ENCODE measurements around the gene GALNTL6. TPM values are rescaled to one million over a fixed set of nuclear protein-coding genes. Genes with fewer than 3 reads are reported as not detected.

GALNTL6 gene
- total and polyA plus RNA-seq, 8 donors: 0.13 to 0.41 (median 0.21) TPM; not detected in 4

DNA sequence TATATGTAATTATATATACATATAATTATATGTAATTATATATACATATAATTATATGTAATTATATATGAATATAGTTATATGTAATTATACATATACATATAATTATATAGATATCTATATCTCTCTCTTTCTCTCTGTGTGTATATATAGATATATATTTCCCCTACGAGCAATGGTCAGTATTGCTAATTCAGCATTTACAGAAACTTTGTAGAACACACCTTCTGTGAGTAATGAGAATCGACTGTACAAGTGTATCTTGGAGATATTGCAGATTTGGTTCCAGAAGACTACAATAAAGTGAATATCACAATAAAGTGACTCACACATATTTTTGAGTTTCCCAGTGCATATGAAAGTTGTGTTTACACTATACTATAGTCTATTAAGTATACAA is 33.7 kb downstream of the GALNTL6 start:
- Histone ChIP-seq H3K27me3 (no peaks in the 10 kb centered on the region), H3K27ac (no peak overlapping the region), H3K36me3 (no peaks in the 10 kb centered on the region), H3K4me1 (peaks cover 0 to under 1% (median 0%) of the 10 kb centered on the region in 3 donors), H3K4me3 (no peak overlapping the region), H3K9me3 (no peaks in the 10 kb centered on the region)
- ATAC-seq: no peak
- intact Hi-C loops (cut with DNase I): no loop called here
- DNase-seq: no peak
- no peak for FAIRE-seq
- 54 to 59% methylated on average over 2 of the region's 2 CpGs for WGBS, 2 donors
- TF ChIP-seq, protein P1, sequence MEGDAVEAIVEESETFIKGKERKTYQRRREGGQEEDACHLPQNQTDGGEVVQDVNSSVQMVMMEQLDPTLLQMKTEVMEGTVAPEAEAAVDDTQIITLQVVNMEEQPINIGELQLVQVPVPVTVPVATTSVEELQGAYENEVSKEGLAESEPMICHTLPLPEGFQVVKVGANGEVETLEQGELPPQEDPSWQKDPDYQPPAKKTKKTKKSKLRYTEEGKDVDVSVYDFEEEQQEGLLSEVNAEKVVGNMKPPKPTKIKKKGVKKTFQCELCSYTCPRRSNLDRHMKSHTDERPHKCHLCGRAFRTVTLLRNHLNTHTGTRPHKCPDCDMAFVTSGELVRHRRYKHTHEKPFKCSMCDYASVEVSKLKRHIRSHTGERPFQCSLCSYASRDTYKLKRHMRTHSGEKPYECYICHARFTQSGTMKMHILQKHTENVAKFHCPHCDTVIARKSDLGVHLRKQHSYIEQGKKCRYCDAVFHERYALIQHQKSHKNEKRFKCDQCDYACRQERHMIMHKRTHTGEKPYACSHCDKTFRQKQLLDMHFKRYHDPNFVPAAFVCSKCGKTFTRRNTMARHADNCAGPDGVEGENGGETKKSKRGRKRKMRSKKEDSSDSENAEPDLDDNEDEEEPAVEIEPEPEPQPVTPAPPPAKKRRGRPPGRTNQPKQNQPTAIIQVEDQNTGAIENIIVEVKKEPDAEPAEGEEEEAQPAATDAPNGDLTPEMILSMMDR (IDR thresholded peaks at IDR 0.05): no peak

- FAIRE-seq: no peak
Observed at GRCh38 chr4:171847751-171848150, 34.5 kb downstream of the GALNTL6 start.

GRCh38 chr4:171849686-171850222 is 36.5 kb downstream of the GALNTL6 start:
- no peak overlapping the region for H3K27ac ChIP-seq
- H3K9me3 ChIP-seq: no peaks in the 10 kb centered on the region
- peaks cover 0 to 4% (median 0%) of the 10 kb centered on the region in 3 donors for H3K4me1 ChIP-seq
- intact Hi-C loops (cut with DNase I): no loop called here
- no peaks in the 10 kb centered on the region for H3K27me3 ChIP-seq
- H3K36me3 ChIP-seq: no peaks in the 10 kb centered on the region
- ATAC-seq: no peak
- no peak for FAIRE-seq
- TF ChIP-seq, protein P1 (IDR thresholded peaks at IDR 0.05): no peak
- WGBS, 2 donors: 88 to 91% methylated on average over 8 of the region's 8 CpGs
- DNase-seq: no peak
- H3K4me3 ChIP-seq: no peak overlapping the region

More at GRCh38 chr4:171847751-171848150, 34.5 kb downstream of the GALNTL6 start:
- no peaks in the 10 kb centered on the region for H3K36me3 ChIP-seq
- no peak overlapping the region for H3K27ac ChIP-seq
- no peak overlapping the region for H3K4me3 ChIP-seq
- intact Hi-C loops (cut with DNase I): no loop called here
- no peaks in the 10 kb centered on the region for H3K9me3 ChIP-seq
- ATAC-seq (no peak), DNase-seq (no peak)
- WGBS, 2 donors: 43 to 65% methylated on average over 1 of the region's 1 CpG
- TF ChIP-seq, protein P1 (IDR thresholded peaks at IDR 0.05): no peak
- H3K27me3 ChIP-seq: no peaks in the 10 kb centered on the region
- peaks cover 0 to 4% (median 0%) of the 10 kb centered on the region in 3 donors for H3K4me1 ChIP-seq

DNA sequence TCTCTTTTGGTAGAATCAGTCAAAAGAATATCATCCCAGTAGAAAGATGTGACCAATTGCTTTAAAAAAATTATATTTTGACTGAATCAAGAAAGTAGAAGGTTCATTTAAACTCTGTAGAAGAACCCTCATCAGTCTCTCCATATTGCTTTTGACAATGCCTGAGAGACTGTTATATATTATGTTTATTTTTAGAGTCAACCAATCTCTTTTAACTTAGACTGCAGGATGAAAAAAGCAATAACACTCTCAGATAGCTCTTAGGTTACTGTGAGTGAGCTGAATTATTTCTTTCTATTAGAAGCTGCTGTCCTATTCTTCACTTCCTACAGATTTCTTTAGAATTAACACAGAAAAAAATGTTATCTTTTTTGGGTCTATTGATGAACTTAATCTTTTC is 38.1 kb downstream of the GALNTL6 start:
- FAIRE-seq (no peak), DNase-seq (no peak), ATAC-seq (no peak)
- no peak overlapping the region for H3K27ac ChIP-seq
- intact Hi-C loops (cut with DNase I): no loop called here
- no peaks in the 10 kb centered on the region for H3K9me3 ChIP-seq
- no peaks in the 10 kb centered on the region for H3K27me3 ChIP-seq
- no peaks in the 10 kb centered on the region for H3K36me3 ChIP-seq
- TF ChIP-seq, protein P1 (IDR thresholded peaks at IDR 0.05): no peak
- H3K4me3 ChIP-seq: no peak overlapping the region
- peaks cover 0 to 4% (median 0%) of the 10 kb centered on the region in 3 donors for H3K4me1 ChIP-seq

- Histone ChIP-seq H3K4me3 (no peak overlapping the region), H3K9me3 (no peaks in the 10 kb centered on the region), H3K4me1 (no peaks in the 10 kb centered on the region)
Observed at GRCh38 chr4:171857302-171858012, 44.3 kb downstream of the GALNTL6 start.

More at GRCh38 chr4:171857302-171858012, 44.3 kb downstream of the GALNTL6 start:
- no peak for ATAC-seq
- intact Hi-C loops (cut with DNase I): no loop called here
- DNase-seq: no peak
- Histone ChIP-seq H3K27me3 (no peaks in the 10 kb centered on the region), H3K36me3 (no peaks in the 10 kb centered on the region), H3K27ac (no peak overlapping the region)
- 48 to 61% methylated on average over 3 of the region's 3 CpGs for WGBS, 2 donors
- TF ChIP-seq, protein P1 (IDR thresholded peaks at IDR 0.05): no peak
- FAIRE-seq: no peak

Data from pancreas (tissue), 10 donors.